Activated CD4-positive, alpha-beta memory T cell treated with anti-CD3 and anti-CD28 coated beads, Interleukin-2, amount 10 ng/mL, durations not matched to agents 7 days and 5 days (primary cell): Measurements from ENCODE around the gene AGTR1. TPM values are rescaled to one million over a fixed set of nuclear protein-coding genes. Genes with fewer than 3 reads are reported as not detected.
"Not testable (repeated sequence)": the region's sequence is repeated elsewhere in the genome, so short reads cannot be mapped to it uniquely, and the experiment has no call there.

Experiments used
- CTCF ChIA-PET: fragments of 350-600 bp; sonication (Branson Sonifier 250); formaldehyde crosslinking; loops from one replicate; lab custom pipeline; 2021; ENCODE audit warnings: antibody characterized with exemption, inconsistent platforms; lab: Charles Lee
- POLR2A ChIA-PET: fragments of 350-600 bp; sonication (Branson Sonifier 250); formaldehyde crosslinking; loops from one replicate; lab custom pipeline; 2021; ENCODE audit warnings: antibody characterized with exemption; lab: Charles Lee
- DNase-seq: peaks from one replicate; pipeline ENCODE4 v3.0.0-alpha.2; 2020
- H3K27ac Mint-ChIP-seq: one replicate; pipeline ENCODE4 v1.8.0; 2021; ENCODE audit warnings: mild to moderate bottlenecking, mixed read lengths
- H3K27me3 Mint-ChIP-seq: one replicate; pipeline ENCODE4 v1.8.0; 2021; ENCODE audit warnings: mixed read lengths
- H3K36me3 Mint-ChIP-seq: one replicate; pipeline ENCODE4 v1.8.0; 2021; ENCODE audit warnings: low read depth, mixed read lengths
- H3K4me1 Mint-ChIP-seq: one replicate; pipeline ENCODE4 v1.8.0; 2021; ENCODE audit warnings: mixed read lengths
- H3K4me3 Mint-ChIP-seq: one replicate; pipeline ENCODE4 v1.8.0; 2021; ENCODE audit warnings: mild to moderate bottlenecking, mixed read lengths
- H3K9me3 Mint-ChIP-seq: one replicate; pipeline ENCODE4 v1.8.0; 2021; ENCODE audit warnings: mixed read lengths
- total RNA-seq, 2 experiments: library from RNA; stranded (reverse); gene quantifications; one replicate each; pipeline ENCODE4 v1.2.3, GENCODE V29; 2021

Gene AGTR1
- total RNA-seq, 2 experiments from 2014 or later = not detected

GRCh38 chr3:148730676-148731075, 33.0 kb downstream of the AGTR1 start:
- H3K4me1 Mint-ChIP-seq = peaks cover 4% of the 10 kb centered on the region
- H3K4me3 Mint-ChIP-seq = no peak overlapping the region
- no peaks in the 10 kb centered on the region for H3K36me3 Mint-ChIP-seq
- POLR2A ChIA-PET = no interaction called here
- DNase-seq = no peak
- no peaks in the 10 kb centered on the region for H3K27me3 Mint-ChIP-seq
- H3K9me3 Mint-ChIP-seq = no peaks in the 10 kb centered on the region
- CTCF ChIA-PET = no interaction called here
- H3K27ac Mint-ChIP-seq = no peak overlapping the region

- Mint-ChIP-seq H3K27me3 (no peaks in the 10 kb centered on the region), H3K4me3 (no peak overlapping the region), H3K9me3 (no peaks in the 10 kb centered on the region), H3K27ac (no peak overlapping the region), H3K4me1 (no peaks in the 10 kb centered on the region), H3K36me3 (no peaks in the 10 kb centered on the region)
- ChIA-PET CTCF (no interaction called here), POLR2A (no interaction called here)
- no peak for DNase-seq
Observed at GRCh38 chr3:148735597-148735996, 37.9 kb downstream of the AGTR1 start.

- POLR2A ChIA-PET = no interaction called here
- Mint-ChIP-seq H3K4me1 (no peaks in the 10 kb centered on the region), H3K9me3 (no peaks in the 10 kb centered on the region), H3K27me3 (no peaks in the 10 kb centered on the region), H3K36me3 (no peaks in the 10 kb centered on the region), H3K4me3 (no peak overlapping the region), H3K27ac (no peak overlapping the region)
- DNase-seq = no peak
- CTCF ChIA-PET = no interaction called here
Observed at GRCh38 chr3:148736086-148736485, 38.4 kb downstream of the AGTR1 start.

DNA sequence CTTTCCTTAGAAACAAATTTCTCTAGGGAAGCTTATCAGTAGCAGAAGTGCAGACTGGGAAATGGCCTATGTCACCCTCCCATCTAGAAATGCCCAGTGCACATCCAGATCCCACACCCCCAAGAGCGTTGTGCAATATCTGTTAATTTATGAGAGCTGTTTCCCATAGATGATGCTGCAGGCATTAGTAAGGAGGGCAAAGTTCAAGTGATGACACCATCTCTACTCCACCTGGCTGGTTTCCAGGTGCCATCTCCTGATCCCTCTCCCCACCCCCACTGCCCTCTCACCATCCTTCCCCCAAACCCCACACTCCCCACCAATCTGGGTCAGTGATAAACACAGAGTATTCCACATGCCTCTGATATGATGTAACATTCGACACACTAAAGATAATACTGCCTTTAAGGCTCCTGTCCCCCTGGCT, 39.4 kb downstream of the AGTR1 start:
- Mint-ChIP-seq H3K4me3 (no peak overlapping the region), H3K27ac (no peak overlapping the region), H3K36me3 (no peaks in the 10 kb centered on the region), H3K27me3 (no peaks in the 10 kb centered on the region), H3K4me1 (no peaks in the 10 kb centered on the region), H3K9me3 (no peaks in the 10 kb centered on the region)
- ChIA-PET POLR2A (no interaction called here), CTCF (no interaction called here)
- DNase-seq = no peak

- H3K9me3 Mint-ChIP-seq = no peaks in the 10 kb centered on the region
- POLR2A ChIA-PET = no interaction called here
- no peaks in the 10 kb centered on the region for H3K4me1 Mint-ChIP-seq
- no peak overlapping the region for H3K4me3 Mint-ChIP-seq
- no peak for DNase-seq
- H3K27me3 Mint-ChIP-seq = no peaks in the 10 kb centered on the region
- CTCF ChIA-PET = no interaction called here
- no peaks in the 10 kb centered on the region for H3K36me3 Mint-ChIP-seq
- no peak overlapping the region for H3K27ac Mint-ChIP-seq
Observed at GRCh38 chr3:148739720-148740119, 42.0 kb downstream of the AGTR1 start.

DNA sequence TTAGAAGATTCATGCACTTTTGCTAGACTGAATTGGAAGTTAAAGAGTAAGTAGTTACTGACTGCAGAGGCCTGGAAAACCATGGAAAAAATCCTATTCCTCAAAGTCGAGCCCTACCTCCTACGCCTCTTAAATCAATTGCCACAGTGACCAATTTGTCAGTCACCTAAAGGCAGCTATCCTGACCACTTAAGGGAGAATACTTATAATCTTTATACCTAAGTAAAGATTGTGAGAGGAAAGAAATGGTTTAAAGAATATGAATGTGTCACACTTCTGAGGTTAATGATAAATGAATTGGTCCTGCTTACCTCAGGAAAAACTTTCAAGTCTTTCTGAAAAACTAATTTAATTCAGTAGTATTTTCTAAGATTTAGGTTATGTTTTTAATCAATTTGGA, 42.6 kb downstream of the AGTR1 start:
- no peak overlapping the region for H3K4me3 Mint-ChIP-seq
- CTCF ChIA-PET = no interaction called here
- no peaks in the 10 kb centered on the region for H3K27me3 Mint-ChIP-seq
- no peak overlapping the region for H3K27ac Mint-ChIP-seq
- no peaks in the 10 kb centered on the region for H3K9me3 Mint-ChIP-seq
- H3K36me3 Mint-ChIP-seq = no peaks in the 10 kb centered on the region
- POLR2A ChIA-PET = no interaction called here
- no peaks in the 10 kb centered on the region for H3K4me1 Mint-ChIP-seq
- DNase-seq = no peak

DNA sequence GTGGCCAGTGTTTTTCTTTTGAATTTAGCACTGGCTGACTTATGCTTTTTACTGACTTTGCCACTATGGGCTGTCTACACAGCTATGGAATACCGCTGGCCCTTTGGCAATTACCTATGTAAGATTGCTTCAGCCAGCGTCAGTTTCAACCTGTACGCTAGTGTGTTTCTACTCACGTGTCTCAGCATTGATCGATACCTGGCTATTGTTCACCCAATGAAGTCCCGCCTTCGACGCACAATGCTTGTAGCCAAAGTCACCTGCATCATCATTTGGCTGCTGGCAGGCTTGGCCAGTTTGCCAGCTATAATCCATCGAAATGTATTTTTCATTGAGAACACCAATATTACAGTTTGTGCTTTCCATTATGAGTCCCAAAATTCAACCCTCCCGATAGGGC, 43.5 kb downstream of the AGTR1 start:
- H3K36me3 Mint-ChIP-seq = no peaks in the 10 kb centered on the region
- no peaks in the 10 kb centered on the region for H3K27me3 Mint-ChIP-seq
- DNase-seq = no peak
- ChIA-PET CTCF (no interaction called here), POLR2A (no interaction called here)
- no peaks in the 10 kb centered on the region for H3K9me3 Mint-ChIP-seq
- no peak overlapping the region for H3K27ac Mint-ChIP-seq
- H3K4me3 Mint-ChIP-seq = no peak overlapping the region
- no peaks in the 10 kb centered on the region for H3K4me1 Mint-ChIP-seq

- DNase-seq = no peak
- no peak overlapping the region for H3K27ac Mint-ChIP-seq
- POLR2A ChIA-PET = no interaction called here
- H3K4me3 Mint-ChIP-seq = no peak overlapping the region
- CTCF ChIA-PET = no interaction called here
- H3K36me3 Mint-ChIP-seq = no peaks in the 10 kb centered on the region
- H3K27me3 Mint-ChIP-seq = no peaks in the 10 kb centered on the region
- H3K9me3 Mint-ChIP-seq = no peaks in the 10 kb centered on the region
- H3K4me1 Mint-ChIP-seq = no peaks in the 10 kb centered on the region
Observed at GRCh38 chr3:148742118-148742517, 44.4 kb downstream of the AGTR1 start.

GRCh38 chr3:148746053-148746452, 48.4 kb downstream of the AGTR1 start:
- Mint-ChIP-seq H3K9me3 (no peaks in the 10 kb centered on the region), H3K4me3 (no peak overlapping the region), H3K4me1 (no peaks in the 10 kb centered on the region), H3K36me3 (no peaks in the 10 kb centered on the region), H3K27me3 (no peaks in the 10 kb centered on the region), H3K27ac (no peak overlapping the region)
- no peak for DNase-seq
- ChIA-PET POLR2A (no interaction called here), CTCF (no interaction called here)

DNA sequence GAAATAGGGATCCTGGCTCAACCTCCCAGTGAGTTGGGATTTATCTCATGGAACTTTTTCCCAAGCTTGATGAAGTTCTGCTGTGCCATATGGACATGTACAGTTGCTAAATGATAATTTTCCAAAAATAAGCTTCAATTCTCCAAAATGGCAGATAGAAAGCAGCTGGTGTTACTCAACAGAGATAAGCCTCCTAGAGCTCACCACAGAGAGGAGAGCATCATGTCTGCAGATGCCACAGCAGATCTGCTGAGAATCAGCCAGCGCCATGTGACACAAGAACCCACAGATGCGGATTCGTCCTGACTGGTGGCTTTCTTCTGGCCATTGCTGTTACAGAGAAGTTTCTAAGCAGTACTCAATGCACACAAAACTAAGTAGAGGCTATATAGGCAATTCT, 50.6 kb downstream of the AGTR1 start:
- no peak for DNase-seq
- H3K4me1 Mint-ChIP-seq = no peaks in the 10 kb centered on the region
- CTCF ChIA-PET = no interaction called here
- H3K4me3 Mint-ChIP-seq = no peak overlapping the region
- POLR2A ChIA-PET = no interaction called here
- H3K9me3 Mint-ChIP-seq = no peaks in the 10 kb centered on the region
- H3K27ac Mint-ChIP-seq = no peak overlapping the region
- H3K36me3 Mint-ChIP-seq = no peaks in the 10 kb centered on the region
- no peaks in the 10 kb centered on the region for H3K27me3 Mint-ChIP-seq

- Mint-ChIP-seq H3K9me3 (no peaks in the 10 kb centered on the region), H3K4me3 (no peak overlapping the region), H3K4me1 (no peaks in the 10 kb centered on the region), H3K27me3 (no peaks in the 10 kb centered on the region), H3K36me3 (no peaks in the 10 kb centered on the region), H3K27ac (no peak overlapping the region)
- CTCF ChIA-PET = no interaction called here
- POLR2A ChIA-PET = no interaction called here
- no peak for DNase-seq
Observed at GRCh38 chr3:148750296-148750695, 52.6 kb downstream of the AGTR1 start.

GRCh38 chr3:148751461-148751860, 53.8 kb downstream of the AGTR1 start:
- POLR2A ChIA-PET = no interaction called here

DNA sequence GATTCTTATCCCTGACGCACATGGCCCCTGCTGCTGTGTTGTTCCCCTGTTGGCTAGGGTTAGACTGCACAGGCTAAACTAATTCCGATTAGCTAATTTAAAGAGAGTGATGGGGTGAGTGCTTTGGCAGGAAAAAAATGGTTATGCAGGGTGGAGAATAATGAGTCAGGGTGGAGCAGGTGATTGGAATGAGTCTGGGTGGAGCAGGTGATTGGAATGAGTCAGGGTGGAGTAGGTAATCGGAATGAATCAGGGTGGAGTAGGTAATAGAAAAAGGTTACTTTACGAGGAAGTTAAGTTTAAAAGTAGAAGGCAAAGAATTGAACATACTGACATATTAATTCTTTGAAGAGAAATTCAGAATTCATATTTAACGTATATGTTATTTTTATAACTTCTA, 55.7 kb downstream of the AGTR1 start:
- CTCF ChIA-PET, POLR2A ChIA-PET, H3K36me3 Mint-ChIP-seq, H3K27ac Mint-ChIP-seq, H3K4me3 Mint-ChIP-seq, H3K4me1 Mint-ChIP-seq, H3K9me3 Mint-ChIP-seq, H3K27me3 Mint-ChIP-seq, DNase-seq: not testable (repeated sequence)

More at GRCh38 chr3:148751461-148751860, 53.8 kb downstream of the AGTR1 start:
- Mint-ChIP-seq H3K9me3 (no peaks in the 10 kb centered on the region), H3K4me1 (no peaks in the 10 kb centered on the region), H3K36me3 (no peaks in the 10 kb centered on the region), H3K4me3 (no peak overlapping the region), H3K27me3 (no peaks in the 10 kb centered on the region), H3K27ac (no peak overlapping the region)
- no peak for DNase-seq
- CTCF ChIA-PET = no interaction called here

GRCh38 chr3:148755570-148755969, 57.9 kb downstream of the AGTR1 start:
- Mint-ChIP-seq H3K9me3 (no peaks in the 10 kb centered on the region), H3K27me3 (no peaks in the 10 kb centered on the region), H3K4me1 (no peaks in the 10 kb centered on the region), H3K27ac (no peak overlapping the region), H3K36me3 (no peaks in the 10 kb centered on the region), H3K4me3 (no peak overlapping the region)
- ChIA-PET POLR2A (no interaction called here), CTCF (no interaction called here)
- DNase-seq = no peak

DNA sequence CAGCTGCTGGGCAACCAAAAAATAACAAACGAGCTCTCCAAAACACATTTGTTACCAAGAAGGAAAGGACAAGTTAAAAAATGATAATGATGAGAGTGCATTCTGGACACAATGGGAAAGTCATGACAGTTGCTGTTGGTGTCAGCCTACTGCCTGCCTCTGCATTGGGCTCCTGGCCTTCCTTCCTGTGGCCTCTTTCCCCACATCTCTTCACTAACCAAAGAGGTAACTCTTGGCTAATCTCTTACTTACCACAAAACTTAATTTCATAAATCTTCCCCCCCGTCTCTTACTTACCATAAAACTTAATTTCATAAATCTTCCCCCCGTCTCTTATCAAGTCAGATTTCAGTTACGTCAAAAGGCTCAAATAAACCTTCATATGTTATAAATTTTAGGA, 58.6 kb downstream of the AGTR1 start:
- ChIA-PET CTCF (no interaction called here), POLR2A (no interaction called here)
- Mint-ChIP-seq H3K9me3 (no peaks in the 10 kb centered on the region), H3K27me3 (no peaks in the 10 kb centered on the region), H3K27ac (no peak overlapping the region), H3K4me3 (no peak overlapping the region), H3K36me3 (no peaks in the 10 kb centered on the region), H3K4me1 (no peaks in the 10 kb centered on the region)
- no peak for DNase-seq
